ENCODE data around the gene WAC. TPM values are rescaled to one million over a fixed set of nuclear protein-coding genes. Genes with fewer than 3 reads are reported as not detected.

Gene WAC
- total RNA-seq, 3 donors from 2014 or later (not counting 1 experiment from before 2014, with no cell fraction given): 225 to 245 (median 226) TPM

DNA sequence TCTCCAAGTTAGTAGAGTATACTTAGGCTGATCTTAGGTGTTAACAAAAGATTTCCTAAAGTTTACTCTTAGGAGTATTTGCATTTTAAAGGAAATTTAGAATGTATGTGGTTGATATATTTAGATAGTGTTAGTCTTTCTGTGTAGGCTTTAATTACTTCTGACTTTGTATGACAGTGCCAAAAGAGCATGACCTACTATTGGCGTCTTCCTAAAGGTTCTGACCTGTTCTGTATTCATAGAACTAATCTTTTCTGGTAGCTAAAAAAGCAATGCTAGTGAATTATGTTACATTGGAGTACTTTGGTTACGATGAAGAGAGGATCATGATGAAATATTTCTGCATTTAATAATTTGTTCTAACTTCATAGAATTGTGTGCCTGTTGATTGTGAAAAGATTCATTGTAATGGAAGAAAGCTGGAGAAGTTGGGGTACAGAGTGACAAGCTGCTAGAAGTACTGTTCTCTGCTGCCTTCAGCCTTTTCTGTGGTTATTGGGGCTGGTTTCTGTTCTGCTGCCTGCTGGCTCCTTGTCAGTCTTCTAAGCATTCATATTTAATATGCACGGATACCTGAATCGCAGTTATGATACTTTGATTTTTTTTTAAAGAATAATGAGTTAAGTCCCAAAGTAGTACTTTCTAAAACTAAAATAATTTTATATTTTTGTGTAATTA is 13.2 kb downstream of the WAC start:
- WGBS (ENCODE audit: insufficient coverage): 75% methylated on average over 1 of the region's 4 CpGs
- peak overlapping the region; percentile 52 to 53 for H3K27ac Mint-ChIP-seq

DNA sequence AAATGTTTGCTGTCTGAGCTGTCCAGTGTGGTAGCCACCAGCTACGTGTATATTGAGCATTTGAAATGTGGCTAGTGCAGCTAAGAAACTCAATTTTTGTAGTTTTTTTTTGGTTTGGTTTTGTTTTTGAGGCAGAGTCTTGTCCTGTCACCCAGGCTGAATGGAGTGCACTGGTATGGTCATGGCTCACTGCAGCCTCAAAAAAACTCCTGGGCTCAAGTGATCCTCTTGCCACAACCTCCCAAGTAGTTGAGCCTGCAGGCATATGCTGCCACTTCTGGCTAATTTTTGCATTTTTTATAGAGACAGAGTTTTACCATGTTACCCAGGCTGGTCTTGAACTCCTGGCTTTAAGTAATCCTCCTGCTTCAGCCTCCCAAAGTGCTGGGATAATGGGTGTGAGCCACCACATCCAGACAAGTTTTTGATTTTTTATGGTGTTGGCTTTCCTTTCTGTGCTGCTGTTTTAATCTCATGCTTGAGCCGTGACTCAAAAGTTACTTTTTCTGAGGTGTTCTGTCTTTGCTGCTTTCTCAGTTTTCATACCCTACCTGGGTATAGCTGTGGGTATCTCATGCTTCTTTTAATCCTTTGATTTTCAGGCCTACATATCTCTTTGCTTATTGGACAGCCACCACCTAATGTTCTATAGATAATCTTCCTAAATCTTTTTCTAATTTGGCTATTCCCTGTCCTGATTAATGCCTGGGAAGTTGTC is 16.0 kb downstream of the WAC start:
- TF ChIP-seq, protein P1, sequence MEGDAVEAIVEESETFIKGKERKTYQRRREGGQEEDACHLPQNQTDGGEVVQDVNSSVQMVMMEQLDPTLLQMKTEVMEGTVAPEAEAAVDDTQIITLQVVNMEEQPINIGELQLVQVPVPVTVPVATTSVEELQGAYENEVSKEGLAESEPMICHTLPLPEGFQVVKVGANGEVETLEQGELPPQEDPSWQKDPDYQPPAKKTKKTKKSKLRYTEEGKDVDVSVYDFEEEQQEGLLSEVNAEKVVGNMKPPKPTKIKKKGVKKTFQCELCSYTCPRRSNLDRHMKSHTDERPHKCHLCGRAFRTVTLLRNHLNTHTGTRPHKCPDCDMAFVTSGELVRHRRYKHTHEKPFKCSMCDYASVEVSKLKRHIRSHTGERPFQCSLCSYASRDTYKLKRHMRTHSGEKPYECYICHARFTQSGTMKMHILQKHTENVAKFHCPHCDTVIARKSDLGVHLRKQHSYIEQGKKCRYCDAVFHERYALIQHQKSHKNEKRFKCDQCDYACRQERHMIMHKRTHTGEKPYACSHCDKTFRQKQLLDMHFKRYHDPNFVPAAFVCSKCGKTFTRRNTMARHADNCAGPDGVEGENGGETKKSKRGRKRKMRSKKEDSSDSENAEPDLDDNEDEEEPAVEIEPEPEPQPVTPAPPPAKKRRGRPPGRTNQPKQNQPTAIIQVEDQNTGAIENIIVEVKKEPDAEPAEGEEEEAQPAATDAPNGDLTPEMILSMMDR (IDR thresholded peaks at IDR 0.05): no peak
- Mint-ChIP-seq H3K4me3 (no peak overlapping the region), H3K9me3 (no peaks in the 10 kb centered on the region), H3K27me3 (ENCODE audit: low read depth in 2 of 2) (no peaks in the 10 kb centered on the region), H3K4me1 (peaks cover 72 to 78% of the 10 kb centered on the region in 2 donors), H3K27ac (peak overlapping the region; percentile 61 to 82), H3K36me3 (peaks cover 22% of the 10 kb centered on the region)
- Histone ChIP-seq H3K27me3 (ENCODE audit: control insufficient read depth, insufficient read depth, low read length) (no peaks in the 10 kb centered on the region), H3K9me3 (ENCODE audit: control insufficient read depth, insufficient read depth, low read length) (no peaks in the 10 kb centered on the region), H3K36me3 (ENCODE audit: control insufficient read depth, insufficient read depth, low read length) (peaks cover 43% of the 10 kb centered on the region), H3K4me1 (ENCODE audit: control insufficient read depth, insufficient read depth, low read length) (peaks cover 11% of the 10 kb centered on the region), H3K27ac (ENCODE audit: low read length) (no peak overlapping the region), H3K4me3 (ENCODE audit: low read length) (no peak overlapping the region)
- intact Hi-C loops (cut with micrococcal nuclease): no loop called here
- DNase-seq (no peak), ATAC-seq (no peak)
- WGBS (ENCODE audit: insufficient coverage): 86% methylated on average over 2 of the region's 2 CpGs

More for the DNA sequence above, 13.2 kb downstream of the WAC start:
- Mint-ChIP-seq H3K9me3 (no peaks in the 10 kb centered on the region), H3K36me3 (peaks cover 20% of the 10 kb centered on the region), H3K4me3 (no peak overlapping the region), H3K4me1 (peaks cover 66 to 78% of the 10 kb centered on the region in 2 donors), H3K27me3 (ENCODE audit: low read depth in 2 of 2) (no peaks in the 10 kb centered on the region)
- Histone ChIP-seq H3K4me3 (ENCODE audit: low read length) (no peak overlapping the region), H3K9me3 (ENCODE audit: control insufficient read depth, insufficient read depth, low read length) (no peaks in the 10 kb centered on the region), H3K27ac (ENCODE audit: low read length) (no peak overlapping the region), H3K27me3 (ENCODE audit: control insufficient read depth, insufficient read depth, low read length) (no peaks in the 10 kb centered on the region), H3K36me3 (ENCODE audit: control insufficient read depth, insufficient read depth, low read length) (peaks cover 57% of the 10 kb centered on the region), H3K4me1 (ENCODE audit: control insufficient read depth, insufficient read depth, low read length) (peaks cover 7% of the 10 kb centered on the region)
- DNase-seq (peak in 1 of 2 donors; percentile 32), ATAC-seq (peak in 1 of 3 donors; percentile 43)
- intact Hi-C loops (cut with micrococcal nuclease): no loop called here
- TF ChIP-seq, protein P1 (IDR thresholded peaks at IDR 0.05): no peak

DNA sequence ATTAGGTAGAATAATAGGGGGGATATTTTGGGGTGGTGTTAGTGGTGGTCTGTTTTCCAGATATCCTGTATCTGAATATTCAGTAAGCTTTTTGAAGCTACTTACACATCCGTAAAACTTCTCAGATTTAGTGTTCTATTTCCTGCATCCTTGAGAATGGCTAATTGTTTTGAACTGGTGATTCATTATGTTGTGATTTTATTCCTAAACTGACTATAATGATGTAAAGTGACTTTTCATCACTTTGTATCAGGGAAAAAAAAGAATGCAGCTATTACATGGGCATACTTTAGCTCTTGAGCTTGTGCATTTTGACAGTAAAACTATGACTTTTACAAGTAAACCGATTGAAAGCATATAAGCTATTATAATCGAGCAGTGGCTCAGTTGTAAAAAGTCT is 18.2 kb downstream of the WAC start:
- 82% methylated on average over 2 of the region's 3 CpGs for WGBS (ENCODE audit: insufficient coverage)
- Histone ChIP-seq H3K4me3 (ENCODE audit: low read length) (no peak overlapping the region), H3K4me1 (ENCODE audit: control insufficient read depth, insufficient read depth, low read length) (peaks cover 8% of the 10 kb centered on the region), H3K27me3 (ENCODE audit: control insufficient read depth, insufficient read depth, low read length) (no peaks in the 10 kb centered on the region), H3K36me3 (ENCODE audit: control insufficient read depth, insufficient read depth, low read length) (peaks cover 42% of the 10 kb centered on the region), H3K9me3 (ENCODE audit: control insufficient read depth, insufficient read depth, low read length) (no peaks in the 10 kb centered on the region), H3K27ac (ENCODE audit: low read length) (no peak overlapping the region)
- Mint-ChIP-seq H3K4me1 (peaks cover 76 to 83% of the 10 kb centered on the region in 2 donors), H3K4me3 (peak overlapping the region; percentile 14), H3K9me3 (no peaks in the 10 kb centered on the region), H3K36me3 (peaks cover 22% of the 10 kb centered on the region), H3K27ac (peak overlapping the region; percentile 71 to 82), H3K27me3 (ENCODE audit: low read depth in 2 of 2) (no peaks in the 10 kb centered on the region)
- ATAC-seq (no peak), DNase-seq (no peak)
- TF ChIP-seq, protein P1 (IDR thresholded peaks at IDR 0.05): no peak
- intact Hi-C loops (cut with micrococcal nuclease): no loop called here

Measured in natural killer cell (primary cell).